KMS-11 (cell line): Measurements from ENCODE around the gene IMPG2.

Experiments
- H2AFZ ChIP-seq: fragments of 200-600 bp; sonication (generic); 2 replicates; pipeline ENCODE4 v1.6.1; 2016; ENCODE audit warnings: antibody characterized with exemption, mixed run types, low read depth
- H3K27ac ChIP-seq: fragments of 200-600 bp; sonication (generic); 2 replicates; pipeline ENCODE4 v1.6.1; 2016; ENCODE audit warnings: mild to moderate bottlenecking, mixed run types
- H3K27me3 ChIP-seq: fragments of 200-600 bp; sonication (generic); 2 replicates; pipeline ENCODE4 v1.6.1; 2017; ENCODE audit warnings: mild to moderate bottlenecking, low read depth, mixed run types, moderate library complexity; ENCODE audit not compliant: insufficient read depth
- H3K36me3 ChIP-seq: fragments of 200-600 bp; sonication (generic); 2 replicates; pipeline ENCODE4 v1.6.1; 2017; ENCODE audit warnings: mild to moderate bottlenecking, mixed run types; ENCODE audit not compliant: insufficient read depth
- H3K4me1 ChIP-seq: fragments of 200-600 bp; sonication (generic); 2 replicates; pipeline ENCODE4 v1.6.1; 2016; ENCODE audit warnings: mild to moderate bottlenecking, low read depth, mixed run types; ENCODE audit not compliant: poor library complexity, severe bottlenecking
- H3K4me2 ChIP-seq: fragments of 200-600 bp; sonication (generic); 2 replicates; pipeline ENCODE4 v1.7.0; 2016; ENCODE audit warnings: mild to moderate bottlenecking, mixed run types
- H3K4me3 ChIP-seq: fragments of 200-600 bp; sonication (generic); IDR thresholded peaks from 2 replicates; pipeline ENCODE4 v1.6.1; 2017; ENCODE audit warnings: low read depth, low read length, mixed read lengths; ENCODE audit not compliant: insufficient read depth
- H3K79me2 ChIP-seq: fragments of 200-600 bp; sonication (generic); 2 replicates; pipeline ENCODE4 v1.6.1; 2016; ENCODE audit warnings: low read depth, mixed run types; ENCODE audit not compliant: insufficient read depth
- H3K9ac ChIP-seq: fragments of 200-600 bp; sonication (generic); 2 replicates; pipeline ENCODE4 v1.6.1; 2016; ENCODE audit warnings: mild to moderate bottlenecking, mixed run types
- H4K20me1 ChIP-seq: fragments of 200-600 bp; sonication (generic); 2 replicates; pipeline ENCODE4 v1.6.1; 2016; ENCODE audit warnings: mild to moderate bottlenecking, mixed run types; ENCODE audit not compliant: insufficient read depth
- CTCF ChIP-seq: fragments of 200-600 bp; sonication (generic); conservative IDR thresholded peaks from 2 replicates; pipeline ENCODE4 v1.6.1; 2017; ENCODE audit warnings: low read depth, mild to moderate bottlenecking, antibody characterized with exemption, low read length, moderate library complexity, mixed read lengths

The IMPG2 gene

GRCh38 chr3:101243285-101244211 lies 76.8 kb downstream of the IMPG2 start:
- no peaks in the 10 kb centered on the region for H3K36me3 ChIP-seq
- H4K20me1 ChIP-seq: no peaks in the 10 kb centered on the region
- no peak overlapping the region for H2AFZ ChIP-seq
- no peak overlapping the region for H3K4me3 ChIP-seq
- TF ChIP-seq CTCF: no peak
- H3K4me1 ChIP-seq: no peaks in the 10 kb centered on the region
- no peak overlapping the region for H3K4me2 ChIP-seq
- H3K79me2 ChIP-seq: no peaks in the 10 kb centered on the region
- H3K27ac ChIP-seq: no peak overlapping the region
- no peak overlapping the region for H3K9ac ChIP-seq
- no peaks in the 10 kb centered on the region for H3K27me3 ChIP-seq

- Histone ChIP-seq H3K36me3 (no peaks in the 10 kb centered on the region), H3K9ac (no peak overlapping the region), H4K20me1 (no peaks in the 10 kb centered on the region), H2AFZ (no peak overlapping the region), H3K4me1 (no peaks in the 10 kb centered on the region), H3K4me2 (no peak overlapping the region), H3K27me3 (no peaks in the 10 kb centered on the region), H3K79me2 (no peaks in the 10 kb centered on the region), H3K27ac (no peak overlapping the region), H3K4me3 (no peak overlapping the region)
- TF ChIP-seq CTCF: no peak
Measured at GRCh38 chr3:101240719-101241399, 79.5 kb downstream of the IMPG2 start.

DNA sequence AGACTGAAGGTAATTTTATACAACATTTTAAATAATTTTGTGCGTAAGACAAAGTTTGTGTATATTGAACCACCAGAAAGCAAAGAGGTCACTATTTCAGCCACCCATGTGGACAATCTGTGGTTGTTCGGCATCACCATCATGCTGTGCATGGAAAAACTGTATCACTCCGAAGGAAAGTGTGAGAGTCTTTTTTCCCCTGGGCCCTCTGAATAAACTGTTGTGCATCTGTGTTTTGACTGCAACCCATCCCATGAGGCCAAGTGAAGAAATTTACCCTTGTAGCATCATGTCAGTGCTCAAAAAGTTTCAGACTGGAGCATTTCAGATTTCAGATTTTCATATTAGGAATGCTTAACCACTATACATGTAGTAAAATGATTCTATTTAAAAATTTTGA lies 85.3 kb downstream of the IMPG2 start:
- H3K4me2 ChIP-seq: no peak overlapping the region
- no peaks in the 10 kb centered on the region for H3K27me3 ChIP-seq
- no peak for TF ChIP-seq CTCF

GRCh38 chr3:101230618-101231017 lies 89.8 kb downstream of the IMPG2 start:
- Histone ChIP-seq H3K79me2 (no peaks in the 10 kb centered on the region), H3K4me2 (no peak overlapping the region), H3K9ac (no peak overlapping the region), H3K4me3 (no peak overlapping the region), H4K20me1 (no peaks in the 10 kb centered on the region), H2AFZ (no peak overlapping the region), H3K36me3 (no peaks in the 10 kb centered on the region), H3K4me1 (no peaks in the 10 kb centered on the region), H3K27ac (no peak overlapping the region), H3K27me3 (no peaks in the 10 kb centered on the region)
- no peak for TF ChIP-seq CTCF

More for the DNA sequence above, 85.3 kb downstream of the IMPG2 start:
- Histone ChIP-seq H3K27ac (no peak overlapping the region), H2AFZ (no peak overlapping the region), H4K20me1 (no peaks in the 10 kb centered on the region), H3K79me2 (no peaks in the 10 kb centered on the region), H3K36me3 (no peaks in the 10 kb centered on the region), H3K4me3 (no peak overlapping the region), H3K4me1 (no peaks in the 10 kb centered on the region), H3K9ac (no peak overlapping the region)
